Stimulated activated CD4-positive, alpha-beta T cell treated with anti-CD3 and anti-CD28 coated beads, Interleukin-1b, Interleukin-23, amount 100 ng/mL, for 1 hour (primary cell): ENCODE data around the gene CD2AP.
"Not testable (repeated sequence)": the region's sequence is repeated elsewhere in the genome, so short reads cannot be mapped to it uniquely, and the experiment has no call there.

Experiments used
- DNase-seq, 2 donors: peaks; one replicate each; pipeline ENCODE4 v3.0.0-alpha.2; 2020; ENCODE audit warnings: low read depth in 2 of 2

The CD2AP gene

GRCh38 chr6:47566602-47567001 lies 89.0 kb downstream of the CD2AP start:
- DNase-seq: not testable (repeated sequence)

GRCh38 chr6:47567586-47567985 lies 90.0 kb downstream of the CD2AP start:
- no peak for DNase-seq

- DNase-seq: no peak
These were observed 93.9 kb downstream of the CD2AP start for GRCh38 chr6:47571488-47571887.

- DNase-seq: no peak
These were observed 95.5 kb downstream of the CD2AP start for GRCh38 chr6:47573109-47573508.

- DNase-seq: no peak
These were observed 97.2 kb downstream of the CD2AP start for GRCh38 chr6:47574789-47575188.

GRCh38 chr6:47579040-47579439 lies 101.5 kb downstream of the CD2AP start:
- DNase-seq: no peak

- DNase-seq: no peak
These were observed 104.0 kb downstream of the CD2AP start for GRCh38 chr6:47581591-47581990.

GRCh38 chr6:47587493-47587892 lies 109.9 kb downstream of the CD2AP start:
- DNase-seq: no peak

GRCh38 chr6:47592131-47592840 lies 114.7 kb downstream of the CD2AP start:
- DNase-seq: no peak

GRCh38 chr6:47593979-47594378 lies 116.4 kb downstream of the CD2AP start:
- DNase-seq: no peak

- DNase-seq: no peak
These were observed 118.2 kb downstream of the CD2AP start for GRCh38 chr6:47595785-47596184.

- DNase-seq: no peak
These were observed 120.8 kb downstream of the CD2AP start for GRCh38 chr6:47598367-47598766.

- DNase-seq: no peak
These were observed 121.9 kb downstream of the CD2AP start for GRCh38 chr6:47599512-47599911.

GRCh38 chr6:47603227-47603626 lies 125.6 kb downstream of the CD2AP start:
- DNase-seq: no peak

GRCh38 chr6:47603995-47604394 lies 126.4 kb downstream of the CD2AP start:
- DNase-seq: no peak

GRCh38 chr6:47621838-47622449 lies 144.4 kb downstream of the CD2AP start:
- DNase-seq: no peak

- no peak for DNase-seq
These were observed 149.2 kb downstream of the CD2AP start for GRCh38 chr6:47626782-47627181.

GRCh38 chr6:47628448-47629272 lies 151.1 kb downstream of the CD2AP start:
- DNase-seq: no peak

- no peak for DNase-seq
These were observed 152.4 kb downstream of the CD2AP start for GRCh38 chr6:47629954-47630353.

- DNase-seq: no peak
These were observed 153.0 kb downstream of the CD2AP start for GRCh38 chr6:47630587-47630986.

GRCh38 chr6:47631269-47631772 lies 153.7 kb downstream of the CD2AP start:
- no peak for DNase-seq

GRCh38 chr6:47631797-47632196 lies 154.2 kb downstream of the CD2AP start:
- no peak for DNase-seq

- no peak for DNase-seq
These were observed 155.6 kb downstream of the CD2AP start for GRCh38 chr6:47633141-47633540.
